Trophoblast cell (in vitro differentiated cells and primary cell): ENCODE results near the gene CHGA.
A peak's percentile ranks its signal among the peaks of the same experiment; 100 is the strongest.

Experiments used
- DNase-seq, 2 donors: peaks; one replicate each; pipeline ENCODE4 v3.0.0-alpha.2; 2016
- H2AFZ ChIP-seq: 2 replicates; pipeline ENCODE4 v1.6.1; 2013; ENCODE audit warnings: low read length, moderate library complexity, mild to moderate bottlenecking; ENCODE audit not compliant: insufficient read depth, poor library complexity
- H2AK5ac ChIP-seq: 2 replicates; pipeline ENCODE4 v1.6.1; 2013; ENCODE audit warnings: mild to moderate bottlenecking, low read length
- H2BK120ac ChIP-seq: 2 replicates; pipeline ENCODE4 v1.6.1; 2013; ENCODE audit warnings: low read length, mild to moderate bottlenecking, moderate library complexity; ENCODE audit not compliant: insufficient read depth, poor library complexity
- H2BK12ac ChIP-seq: 2 replicates; pipeline ENCODE4 v1.6.1; 2013; ENCODE audit warnings: mild to moderate bottlenecking, low read length, moderate library complexity
- H2BK5ac ChIP-seq: 2 replicates; pipeline ENCODE4 v1.6.1; 2013; ENCODE audit warnings: low read length, low read depth, moderate library complexity, mild to moderate bottlenecking; ENCODE audit not compliant: poor library complexity
- H3K14ac ChIP-seq: 2 replicates; pipeline ENCODE4 v1.6.1; 2013; ENCODE audit warnings: mild to moderate bottlenecking, low read length
- H3K18ac ChIP-seq: 2 replicates; pipeline ENCODE4 v1.6.1; 2013; ENCODE audit warnings: mild to moderate bottlenecking, low read length
- H3K23ac ChIP-seq: 2 replicates; pipeline ENCODE4 v1.6.1; 2013; ENCODE audit warnings: low read length
- H3K27ac ChIP-seq: 2 replicates; pipeline ENCODE4 v1.5.1; 2013; ENCODE audit warnings: low read depth, mild to moderate bottlenecking, inconsistent platforms, low read length, moderate library complexity
- H3K27me3 ChIP-seq: 2 replicates; pipeline ENCODE4 v1.6.1; 2013; ENCODE audit warnings: inconsistent platforms, mild to moderate bottlenecking, low read length, moderate library complexity; ENCODE audit not compliant: insufficient read depth
- H3K36me3 ChIP-seq, 2 experiments: 1 replicate in 1 of 2; 2 replicates in 1 of 2; pipeline ENCODE4 v1.6.1; 2013; ENCODE audit warnings: low read length in 2 of 2, mild to moderate bottlenecking in 2 of 2, moderate library complexity in 1 of 2; ENCODE audit not compliant: insufficient read depth in 2 of 2, control insufficient read depth in 1 of 2
- H3K4ac ChIP-seq: 2 replicates; pipeline ENCODE4 v1.6.1; 2013; ENCODE audit warnings: low read depth, mild to moderate bottlenecking, low read length, moderate library complexity
- H3K4me1 ChIP-seq, 2 experiments: 1 replicate in 1 of 2; 2 replicates in 1 of 2; pipeline ENCODE4 v1.6.1; 2013; ENCODE audit warnings: low read length in 2 of 2, mild to moderate bottlenecking in 2 of 2, moderate library complexity in 1 of 2; ENCODE audit not compliant: insufficient read depth in 2 of 2, control insufficient read depth in 1 of 2
- H3K4me2 ChIP-seq: 2 replicates; pipeline ENCODE4 v1.6.1; 2013; ENCODE audit warnings: inconsistent platforms, mild to moderate bottlenecking, low read length, moderate library complexity
- H3K4me3 ChIP-seq: 2 replicates; pipeline ENCODE4 v1.5.1; 2013; ENCODE audit warnings: mild to moderate bottlenecking, low read depth, low read length, inconsistent platforms
- H3K79me1 ChIP-seq: one replicate; pipeline ENCODE4 v1.6.1; 2013; ENCODE audit warnings: low read length
- H3K79me2 ChIP-seq: 2 replicates; pipeline ENCODE4 v1.6.1; 2013; ENCODE audit warnings: low read length, mild to moderate bottlenecking; ENCODE audit not compliant: control insufficient read depth, insufficient read depth, poor library complexity
- H3K9ac ChIP-seq: 2 replicates; pipeline ENCODE4 v1.6.1; 2013; ENCODE audit warnings: mild to moderate bottlenecking, low read length
- H3K9me3 ChIP-seq: 2 replicates; pipeline ENCODE4 v1.6.1; 2013; ENCODE audit warnings: low read depth, mild to moderate bottlenecking, control low read depth, inconsistent platforms, low read length; ENCODE audit not compliant: insufficient read depth
- H4K12ac ChIP-seq: 2 replicates; pipeline ENCODE4 v1.6.1; 2013; ENCODE audit warnings: low read depth, mild to moderate bottlenecking, low read length, moderate library complexity
- H4K8ac ChIP-seq: 2 replicates; pipeline ENCODE4 v1.6.1; 2013; ENCODE audit warnings: low read depth, mild to moderate bottlenecking, low read length, moderate library complexity
- H4K91ac ChIP-seq: one replicate; pipeline ENCODE4 v1.6.1; 2013; ENCODE audit warnings: low read depth, mild to moderate bottlenecking, low read length, moderate library complexity
- WGBS: extraction: QIAGEN DNeasy Blood & Tissue Kit; methylation state at CpG from one replicate; pipeline ENCODE4 v1.1.7; 2013; ENCODE audit warnings: missing lambda C conversion rate; ENCODE audit not compliant: insufficient read length, insufficient coverage; ENCODE audit errors: extremely low coverage; 5-methylcytosine and 5-hydroxymethylcytosine counted together

CHGA gene

GRCh38 chr14:92920001-92920400 lies 2.9 kb upstream of the CHGA start:
- Histone ChIP-seq H2AFZ (no peak overlapping the region), H2BK5ac (no peak overlapping the region), H3K9ac (no peak overlapping the region), H4K91ac (no peak overlapping the region), H3K79me2 (no peaks in the 10 kb centered on the region), H3K4me2 (no peak overlapping the region), H3K36me3 (no peaks in the 10 kb centered on the region), H3K9me3 (peaks cover 2% of the 10 kb centered on the region), H2AK5ac (no peak overlapping the region), H3K4me1 (peaks cover 0 to 5% of the 10 kb centered on the region in 2 experiments), H3K18ac (no peak overlapping the region), H3K4me3 (no peak overlapping the region), H3K23ac (no peak overlapping the region), H2BK120ac (no peak overlapping the region), H2BK12ac (no peak overlapping the region), H3K27me3 (no peaks in the 10 kb centered on the region), H4K8ac (no peak overlapping the region), H3K4ac (no peak overlapping the region), H3K14ac (no peak overlapping the region), H3K27ac (no peak overlapping the region), H3K79me1 (no peaks in the 10 kb centered on the region), H4K12ac (no peak overlapping the region)
- no CpG with 5 or more reads among the region's 15 CpGs for WGBS
- DNase-seq: no peak

DNA sequence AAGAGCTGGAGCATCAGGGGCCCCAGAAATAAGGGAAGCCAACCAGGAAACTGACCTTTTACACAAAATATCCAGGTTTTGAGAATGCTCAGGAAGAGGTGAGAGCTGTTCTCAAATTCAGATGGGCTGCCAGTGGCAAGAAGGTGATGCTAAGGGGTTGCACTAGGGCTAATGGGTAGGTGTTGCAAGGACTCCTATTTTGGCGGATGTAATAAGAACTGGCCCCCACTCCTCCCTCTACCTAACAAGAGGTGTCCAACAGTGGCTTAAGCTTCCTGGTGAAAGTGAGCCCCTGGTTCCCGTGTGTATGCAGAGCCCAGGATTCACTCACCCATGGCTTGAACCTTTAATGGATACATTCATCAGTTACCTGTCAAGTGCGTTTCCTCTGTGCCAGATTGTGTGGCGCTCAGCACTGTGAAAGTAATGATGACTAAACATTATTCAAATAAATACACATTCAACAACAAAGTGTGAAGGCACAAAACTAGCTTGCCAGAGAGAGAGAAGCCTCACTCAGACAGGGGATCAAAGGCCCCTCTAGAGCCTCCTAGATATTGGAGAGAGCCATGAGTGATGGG lies 705 bp upstream of the CHGA start:
- Histone ChIP-seq H2BK5ac (no peak overlapping the region), H4K91ac (no peak overlapping the region), H3K4me1 (peaks cover 0 to 5% of the 10 kb centered on the region in 2 experiments), H3K27me3 (no peaks in the 10 kb centered on the region), H3K27ac (no peak overlapping the region), H2AK5ac (no peak overlapping the region), H3K14ac (no peak overlapping the region), H4K12ac (no peak overlapping the region), H3K79me2 (no peaks in the 10 kb centered on the region), H3K9me3 (peaks cover 2% of the 10 kb centered on the region), H3K79me1 (no peaks in the 10 kb centered on the region), H3K36me3 (no peaks in the 10 kb centered on the region), H3K9ac (no peak overlapping the region), H4K8ac (no peak overlapping the region), H3K4ac (no peak overlapping the region), H2AFZ (no peak overlapping the region), H2BK12ac (no peak overlapping the region), H3K18ac (no peak overlapping the region), H3K4me3 (no peak overlapping the region), H3K4me2 (peak overlapping the region; percentile 95), H3K23ac (no peak overlapping the region), H2BK120ac (no peak overlapping the region)
- no CpG with 5 or more reads among the region's 4 CpGs for WGBS
- no peak for DNase-seq

DNA sequence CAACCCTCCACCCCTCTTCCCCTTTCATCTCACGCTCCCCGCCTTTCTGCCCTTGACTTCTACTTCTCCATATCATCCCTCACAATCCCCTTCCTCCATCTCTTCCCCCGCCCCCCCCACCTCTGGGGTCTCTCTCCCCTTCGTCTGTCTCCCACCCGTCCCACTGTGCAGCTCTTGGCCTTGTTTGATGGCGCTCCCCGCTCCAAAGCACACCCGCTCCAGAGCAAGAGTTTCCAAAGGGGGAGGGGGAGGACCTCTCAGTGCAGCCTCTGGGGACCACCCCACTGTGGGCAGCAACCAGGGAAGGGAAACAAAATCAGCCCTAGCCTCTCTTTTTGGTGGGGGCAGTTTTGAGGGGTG lies 774 bp downstream of the CHGA start:
- no peak overlapping the region for H2AK5ac ChIP-seq
- peak overlapping the region; percentile 61 for H3K4me3 ChIP-seq
- no peak overlapping the region for H2BK5ac ChIP-seq
- no peak overlapping the region for H4K12ac ChIP-seq
- DNase-seq: no peak
- no peak overlapping the region for H3K18ac ChIP-seq
- no peak overlapping the region for H3K14ac ChIP-seq
- H3K4me2 ChIP-seq: peak overlapping the region; percentile 95
- no peak overlapping the region for H4K91ac ChIP-seq
- H2AFZ ChIP-seq: no peak overlapping the region
- H3K79me1 ChIP-seq: no peaks in the 10 kb centered on the region
- H4K8ac ChIP-seq: no peak overlapping the region
- H3K9me3 ChIP-seq: peaks cover 2% of the 10 kb centered on the region
- peaks cover 0 to 5% of the 10 kb centered on the region in 2 experiments for H3K4me1 ChIP-seq
- no peaks in the 10 kb centered on the region for H3K79me2 ChIP-seq
- H3K4ac ChIP-seq: no peak overlapping the region
- no peak overlapping the region for H3K27ac ChIP-seq
- H2BK12ac ChIP-seq: no peak overlapping the region
- WGBS: no CpG with 5 or more reads among the region's 8 CpGs
- H3K9ac ChIP-seq: no peak overlapping the region
- H3K27me3 ChIP-seq: no peaks in the 10 kb centered on the region
- no peaks in the 10 kb centered on the region for H3K36me3 ChIP-seq
- no peak overlapping the region for H2BK120ac ChIP-seq
- H3K23ac ChIP-seq: no peak overlapping the region

GRCh38 chr14:92924247-92924646 lies 1.3 kb downstream of the CHGA start:
- Histone ChIP-seq H2BK5ac (no peak overlapping the region), H3K9ac (no peak overlapping the region), H4K8ac (no peak overlapping the region), H3K36me3 (no peaks in the 10 kb centered on the region), H3K79me2 (no peaks in the 10 kb centered on the region), H2AK5ac (no peak overlapping the region), H3K23ac (no peak overlapping the region), H3K9me3 (peaks cover 2% of the 10 kb centered on the region), H4K12ac (no peak overlapping the region), H3K4me3 (no peak overlapping the region), H3K4me2 (no peak overlapping the region), H3K27me3 (no peaks in the 10 kb centered on the region), H4K91ac (no peak overlapping the region), H2AFZ (no peak overlapping the region), H3K4ac (no peak overlapping the region), H3K79me1 (no peaks in the 10 kb centered on the region), H3K14ac (no peak overlapping the region), H3K27ac (no peak overlapping the region), H3K18ac (no peak overlapping the region), H3K4me1 (peaks cover 0 to 5% of the 10 kb centered on the region in 2 experiments), H2BK120ac (no peak overlapping the region), H2BK12ac (no peak overlapping the region)
- DNase-seq: no peak
- WGBS: no CpG with 5 or more reads among the region's 5 CpGs
